Endothelial cell of coronary artery (primary cell): Measurements from ENCODE around the gene DNAJC2. TPM values are rescaled to one million over a fixed set of nuclear protein-coding genes. Genes with fewer than 3 reads are reported as not detected.

Experiments used
- total RNA-seq: library from RNA; depleted of rRNA; stranded (reverse); fragments of >200 nt; gene quantifications from 2 replicates; pipeline ENCODE4 v1.2.3, GENCODE V29; 2014

DNAJC2 gene
- total RNA-seq, result 17.1 and 22.6 TPM in 2 replicates

GRCh38 chr7:103344453-103345149, at the start of gene DNAJC2:
Gene DNAJC2 (minus strand): TSS chr7:103344767. CDS start chr7:103344622, 145 bp downstream.

GRCh38 chr7:103347507-103348267, 3.1 kb upstream of the DNAJC2 start, which contains the start of gene PSMC2:
Gene PSMC2 (plus strand): TSS chr7:103347643. CDS start chr7:103347712, 69 bp downstream.

GRCh38 chr7:103296901-103297836, 47.4 kb downstream of the DNAJC2 start, which contains the start of gene PMPCB:
Gene PMPCB (plus strand): TSS chr7:103297435. CDS start chr7:103297460, 25 bp downstream.

Other genes with a start within 250 kb of the DNAJC2 start
- gene NAPEPLD, start 195.7 kb downstream of the DNAJC2 start, total RNA-seq, result 4.6 and 8.3 TPM in 2 replicates
- gene PMPCB, start 47.3 kb downstream of the DNAJC2 start, total RNA-seq, result 42.6 and 50.3 TPM in 2 replicates
- gene PSMC2, start 2.9 kb upstream of the DNAJC2 start, total RNA-seq, result 195 and 229 TPM in 2 replicates
- not detected in 2 replicates for gene SLC26A5, start 101.4 kb upstream of the DNAJC2 start, total RNA-seq